ENCODE data around the gene MVK.

DNA sequence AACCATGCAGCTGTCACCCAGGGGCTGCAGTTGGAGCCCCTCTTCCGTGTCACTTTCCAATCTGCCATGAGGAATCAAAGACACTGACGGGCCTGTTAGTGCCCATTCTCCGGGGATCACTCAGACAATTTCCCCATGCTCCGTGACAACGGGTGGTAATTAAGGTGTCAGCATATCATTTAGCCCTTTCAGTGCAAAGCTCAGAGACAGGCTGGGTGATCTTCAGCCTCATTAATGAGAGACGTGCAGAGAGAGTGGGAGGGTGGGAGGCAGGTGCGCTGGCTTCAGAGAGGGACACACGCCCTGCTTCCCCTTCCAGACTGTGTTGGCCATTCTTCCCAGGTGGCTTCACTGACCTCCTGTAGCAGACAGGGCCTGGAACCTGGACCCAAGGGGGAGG is 58.7 kb downstream of the MVK start:
- TF ChIP-seq, protein P1, sequence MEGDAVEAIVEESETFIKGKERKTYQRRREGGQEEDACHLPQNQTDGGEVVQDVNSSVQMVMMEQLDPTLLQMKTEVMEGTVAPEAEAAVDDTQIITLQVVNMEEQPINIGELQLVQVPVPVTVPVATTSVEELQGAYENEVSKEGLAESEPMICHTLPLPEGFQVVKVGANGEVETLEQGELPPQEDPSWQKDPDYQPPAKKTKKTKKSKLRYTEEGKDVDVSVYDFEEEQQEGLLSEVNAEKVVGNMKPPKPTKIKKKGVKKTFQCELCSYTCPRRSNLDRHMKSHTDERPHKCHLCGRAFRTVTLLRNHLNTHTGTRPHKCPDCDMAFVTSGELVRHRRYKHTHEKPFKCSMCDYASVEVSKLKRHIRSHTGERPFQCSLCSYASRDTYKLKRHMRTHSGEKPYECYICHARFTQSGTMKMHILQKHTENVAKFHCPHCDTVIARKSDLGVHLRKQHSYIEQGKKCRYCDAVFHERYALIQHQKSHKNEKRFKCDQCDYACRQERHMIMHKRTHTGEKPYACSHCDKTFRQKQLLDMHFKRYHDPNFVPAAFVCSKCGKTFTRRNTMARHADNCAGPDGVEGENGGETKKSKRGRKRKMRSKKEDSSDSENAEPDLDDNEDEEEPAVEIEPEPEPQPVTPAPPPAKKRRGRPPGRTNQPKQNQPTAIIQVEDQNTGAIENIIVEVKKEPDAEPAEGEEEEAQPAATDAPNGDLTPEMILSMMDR (IDR thresholded peaks at IDR 0.05), result no peak
- no peak for TF ChIP-seq POLR2A (IDR thresholded peaks at IDR 0.05)
